ENCODE data around the gene STK11.

The STK11 gene

GRCh38 chr19:1251330-1252220 is 46.0 kb downstream of the STK11 start:
- peak; percentile 58 for DNase-seq

GRCh38 chr19:1252221-1252820 is 46.7 kb downstream of the STK11 start:
- no peak for DNase-seq

- peak; percentile 69 for DNase-seq
These were observed 47.4 kb downstream of the STK11 start for GRCh38 chr19:1252821-1253513.

- DNase-seq = no peak
These were observed 48.0 kb downstream of the STK11 start for GRCh38 chr19:1253514-1254080.

GRCh38 chr19:1254081-1254527 is 48.5 kb downstream of the STK11 start:
- DNase-seq = no peak

DNA sequence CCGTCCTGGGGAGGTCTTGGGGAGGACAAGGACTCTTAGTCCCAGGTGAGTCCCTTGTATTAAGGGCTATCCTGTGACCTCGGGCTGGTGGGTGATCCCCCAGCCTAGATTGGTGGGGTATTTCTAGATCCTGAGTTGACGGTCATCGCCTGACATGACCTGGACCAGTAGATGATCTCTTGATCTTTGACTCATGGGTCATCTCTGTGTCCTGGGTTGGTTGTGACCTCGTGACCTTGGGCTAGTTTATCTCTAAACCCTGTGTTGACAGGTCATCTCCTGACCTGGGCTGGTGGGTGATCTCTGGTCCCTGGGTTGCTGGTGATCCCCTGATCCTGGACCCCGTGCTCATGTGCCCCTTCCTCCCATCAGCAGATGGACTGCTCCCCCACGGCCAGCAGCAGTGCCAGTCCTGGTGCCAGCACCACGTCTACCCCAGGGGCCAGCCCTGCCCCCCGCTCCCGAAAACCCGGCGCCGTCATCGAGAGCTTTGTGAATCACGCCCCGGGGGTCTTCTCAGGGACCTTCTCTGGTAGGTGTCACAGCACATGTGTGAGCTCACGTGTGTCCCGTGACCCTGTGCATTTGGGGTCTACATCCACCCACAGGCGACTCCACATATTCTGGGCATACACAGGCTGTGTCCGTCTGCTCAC is 49.1 kb downstream of the STK11 start:
- DNase-seq = no peak

- no peak for DNase-seq
These were observed 49.9 kb downstream of the STK11 start for GRCh38 chr19:1255186-1256161.

GRCh38 chr19:1256646-1257474 is 51.3 kb downstream of the STK11 start:
- no peak for DNase-seq

DNA sequence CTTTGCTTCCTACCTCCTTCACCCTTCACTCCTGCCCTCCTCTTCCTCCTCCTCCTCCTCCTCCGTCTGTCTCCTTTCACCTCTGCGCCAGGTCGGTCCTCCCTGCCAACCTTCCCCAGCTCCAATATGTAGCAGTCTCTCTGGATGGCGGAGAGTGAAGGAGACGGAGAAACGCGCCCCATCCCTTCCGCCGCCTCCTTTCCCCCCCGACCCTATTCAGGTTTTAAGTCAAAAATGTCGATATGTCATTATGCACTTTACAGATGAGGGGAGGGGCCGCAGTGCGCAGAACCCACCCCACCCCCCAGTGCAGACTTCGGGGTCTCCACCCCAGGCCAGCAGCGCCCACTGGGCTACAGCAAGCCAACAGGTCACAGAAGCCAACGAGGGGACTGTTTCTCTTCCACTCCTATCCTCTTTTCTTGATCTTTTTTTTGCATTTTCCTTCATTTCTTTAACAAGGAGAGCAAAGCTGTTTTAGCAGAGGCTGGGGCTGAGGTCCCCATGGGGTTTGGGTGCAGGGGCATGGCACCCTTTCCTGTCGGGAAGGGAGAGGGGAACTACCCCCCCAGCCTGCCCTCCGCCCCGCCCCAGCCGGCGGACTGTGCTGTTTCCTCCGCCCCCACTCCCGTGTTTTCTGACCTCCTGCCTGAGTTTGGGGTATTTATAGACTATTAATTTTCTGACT is 52.0 kb downstream of the STK11 start:
- no peak for DNase-seq

DNA sequence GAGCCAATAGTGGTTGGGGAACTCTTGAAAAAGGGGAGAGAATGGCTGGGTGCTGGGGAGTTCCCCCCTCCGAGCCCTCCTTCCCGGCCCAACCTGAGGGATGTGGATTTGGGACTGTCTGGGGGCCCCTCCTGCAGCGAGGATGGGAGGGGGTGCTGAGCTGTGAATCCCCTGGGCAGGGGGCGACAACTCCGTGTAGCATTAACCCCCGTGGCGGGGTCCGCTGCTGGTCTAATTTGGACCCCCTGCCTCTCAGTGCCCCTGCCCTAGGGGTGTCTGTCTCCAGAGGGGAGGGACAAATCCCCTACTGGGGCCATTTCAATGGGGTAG is 52.5 kb downstream of the STK11 start:
- DNase-seq = no peak

DNA sequence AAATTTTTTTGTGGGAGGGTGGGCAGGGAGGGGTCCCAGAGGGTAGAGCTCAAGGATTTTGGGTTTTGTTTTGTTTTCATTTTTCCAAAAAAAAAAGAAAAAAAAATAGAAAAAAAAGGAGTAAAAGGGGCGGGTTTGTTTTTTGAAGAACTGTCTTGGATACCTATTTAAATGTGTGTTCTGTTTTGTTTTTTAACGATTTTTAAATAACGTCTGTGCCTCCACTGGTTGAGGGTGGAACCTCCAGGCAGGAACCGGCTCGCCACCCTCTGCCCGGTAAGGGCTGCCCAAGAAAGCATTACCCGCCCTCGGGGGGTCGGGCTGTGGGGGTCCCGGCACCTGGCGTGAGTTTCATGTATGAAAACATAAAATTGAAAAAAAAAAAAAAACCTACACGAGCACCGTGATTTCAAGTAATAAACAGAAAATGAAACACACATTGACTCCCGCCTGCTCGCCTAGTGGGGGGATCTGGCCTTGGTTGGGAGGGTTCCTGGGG is 53.2 kb downstream of the STK11 start:
- DNase-seq = no peak

- DNase-seq = peak; percentile 54
These were observed 53.8 kb downstream of the STK11 start for GRCh38 chr19:1259206-1259875.

GRCh38 chr19:1259876-1260748 is 54.5 kb downstream of the STK11 start:
- peak; percentile 50 for DNase-seq

- DNase-seq = peak; percentile 94
These were observed 55.4 kb downstream of the STK11 start for GRCh38 chr19:1260749-1261537.

DNA sequence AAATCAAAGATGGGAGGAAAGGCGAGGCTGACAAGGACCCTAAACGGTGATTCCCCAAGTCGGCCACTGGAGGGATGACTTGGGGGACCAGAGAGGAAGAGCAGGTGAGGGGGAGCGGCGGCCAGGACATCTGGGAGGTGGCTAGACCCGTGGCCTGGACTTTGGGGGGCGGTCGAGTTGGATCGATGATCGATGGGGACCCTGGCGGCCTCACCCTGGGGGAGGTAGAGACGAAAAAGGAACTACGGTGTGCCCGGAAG is 55.9 kb downstream of the STK11 start:
- DNase-seq = no peak

DNA sequence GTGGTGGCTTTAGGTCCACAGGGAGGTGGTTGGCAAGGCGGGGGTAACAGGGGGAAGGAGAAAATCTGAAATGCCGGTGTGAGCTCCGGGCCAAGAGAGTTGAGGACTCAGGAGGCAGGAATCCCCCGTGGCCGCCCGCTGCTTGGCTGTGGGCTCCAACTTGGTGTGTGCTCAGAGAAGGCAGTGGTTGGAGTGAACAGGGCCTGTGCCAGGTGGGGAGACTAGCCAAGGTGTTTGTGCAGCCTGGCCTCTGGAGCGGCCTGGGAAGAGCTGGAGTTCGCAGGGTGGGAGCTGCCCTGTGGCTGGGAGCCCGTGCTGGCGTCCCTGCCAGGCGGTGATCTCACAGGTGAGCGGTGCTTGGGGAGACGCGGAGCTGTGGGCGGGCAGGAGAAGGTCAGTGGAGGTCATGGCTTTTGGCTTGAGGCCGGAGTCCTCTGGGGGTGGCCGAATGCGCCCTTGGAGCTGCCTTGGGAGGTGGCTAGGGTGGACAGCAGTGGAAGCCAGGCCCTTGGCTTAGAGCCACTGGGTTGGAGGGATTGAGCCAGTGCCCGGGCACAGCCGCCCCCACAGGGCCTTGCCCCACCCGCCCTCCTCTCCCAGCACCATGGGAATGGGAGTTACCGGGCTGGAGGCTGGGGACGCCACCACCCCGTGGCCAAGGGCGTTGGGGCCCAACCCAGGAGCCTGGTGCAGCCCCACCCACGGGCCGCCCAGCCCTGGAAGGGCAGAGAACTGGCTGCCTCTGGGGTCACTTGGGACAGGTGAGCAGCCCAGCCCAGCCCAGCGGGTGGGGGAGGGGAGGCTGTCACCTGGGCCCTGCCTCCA is 56.4 kb downstream of the STK11 start:
- DNase-seq = peak; percentile 52
